ENCODE results near the gene PXDC1.
"Not testable (repeated sequence)": the region's sequence is repeated elsewhere in the genome, so short reads cannot be mapped to it uniquely, and the experiment has no call there.

Gene PXDC1

DNA sequence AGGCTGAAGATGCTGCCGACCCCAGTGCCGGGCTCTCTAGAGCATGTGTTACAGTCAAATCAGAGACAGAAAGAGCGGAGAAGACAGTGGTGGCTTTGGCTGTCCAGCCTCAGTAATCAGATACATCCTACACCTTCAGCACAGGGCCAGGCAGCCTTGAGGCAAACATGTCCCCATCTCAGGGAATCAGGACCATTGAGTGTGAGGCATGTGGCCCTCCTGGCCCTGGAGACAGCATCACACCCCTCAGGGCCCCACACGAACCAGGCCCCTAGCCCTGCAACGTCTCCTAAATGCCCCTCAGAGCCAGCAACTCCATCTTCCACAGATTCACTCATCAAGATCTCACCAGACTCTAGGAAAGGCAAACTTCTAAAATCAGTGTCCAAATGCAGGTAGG lies 24.5 kb downstream of the PXDC1 start:
- Mint-ChIP-seq H3K27ac (no peak overlapping the region), H3K4me3 (no peak overlapping the region), H3K4me1 (ENCODE audit: low read depth) (no peaks in the 10 kb centered on the region), H3K9me3 (no peaks in the 10 kb centered on the region), H3K27me3 (ENCODE audit: low read depth) (no peaks in the 10 kb centered on the region), H3K36me3 (ENCODE audit: low read depth) (no peaks in the 10 kb centered on the region)

DNA sequence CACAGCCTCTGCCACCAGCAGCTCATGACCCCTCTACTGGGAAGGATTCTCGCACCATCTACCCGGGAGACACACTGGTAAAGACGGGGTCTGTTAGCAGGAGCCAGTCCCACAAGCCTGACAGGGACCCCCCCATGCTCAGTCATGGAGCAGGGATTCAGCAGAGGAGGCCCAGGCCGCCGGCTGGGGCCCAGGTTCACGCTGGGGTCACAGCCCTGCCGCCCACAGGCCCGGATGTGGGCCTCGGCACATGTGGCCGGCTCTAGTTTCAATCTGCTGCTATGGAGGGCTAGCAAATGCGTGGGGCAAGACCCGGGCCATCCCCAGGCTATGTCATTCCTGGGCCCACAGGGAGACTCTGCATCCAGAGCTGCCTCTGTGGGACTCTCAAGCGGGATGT lies 25.1 kb downstream of the PXDC1 start:
- Mint-ChIP-seq H3K4me3 (no peak overlapping the region), H3K36me3 (ENCODE audit: low read depth) (no peaks in the 10 kb centered on the region), H3K27me3 (ENCODE audit: low read depth) (no peaks in the 10 kb centered on the region), H3K27ac (no peak overlapping the region), H3K4me1 (ENCODE audit: low read depth) (no peaks in the 10 kb centered on the region), H3K9me3 (no peaks in the 10 kb centered on the region)

DNA sequence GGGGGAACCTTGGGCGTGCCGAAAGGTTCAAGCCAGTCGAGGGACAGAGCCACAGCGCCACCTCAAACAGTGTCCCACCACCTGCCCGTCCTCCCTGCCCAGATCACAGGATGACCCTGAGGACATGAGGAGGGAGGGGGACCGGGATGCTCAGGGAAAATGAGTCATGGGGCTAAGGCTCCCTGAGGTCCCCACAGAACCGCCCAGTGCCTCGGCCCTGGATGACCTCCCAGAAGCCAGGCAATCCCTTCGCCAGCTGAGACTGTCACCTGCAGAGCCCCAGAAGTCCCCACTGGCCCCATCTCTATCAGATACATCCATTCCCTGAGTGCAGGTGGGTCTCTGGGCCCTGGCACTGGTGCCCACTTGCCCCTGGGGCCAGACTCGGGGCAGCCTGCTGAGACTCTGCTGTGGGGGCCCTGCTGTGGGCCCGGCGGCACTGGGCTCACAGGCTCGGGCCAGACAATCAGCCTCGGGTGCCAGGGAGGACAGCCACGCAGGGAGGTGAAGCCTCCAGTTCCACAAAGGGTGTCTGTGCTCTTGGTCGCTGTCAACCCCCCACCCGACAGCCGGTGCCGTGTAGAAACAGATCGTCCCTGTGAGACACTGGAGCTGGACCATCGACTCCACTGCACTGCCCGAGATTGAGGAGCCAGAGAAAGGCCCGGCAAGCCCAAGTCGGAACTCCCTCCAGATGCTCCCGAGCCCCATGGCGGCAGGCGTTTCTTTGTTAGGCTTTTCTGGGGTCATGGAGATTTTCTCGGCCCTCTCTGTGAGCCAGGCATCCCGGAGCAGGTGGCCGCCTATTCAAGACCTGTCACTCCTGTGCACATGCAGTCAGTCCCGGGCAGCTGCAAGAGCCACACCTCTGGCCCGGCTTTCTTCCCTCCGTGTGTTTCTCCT lies 26.1 kb downstream of the PXDC1 start:
- no peaks in the 10 kb centered on the region for H3K9me3 Mint-ChIP-seq
- no peak overlapping the region for H3K4me3 Mint-ChIP-seq
- H3K4me1 Mint-ChIP-seq (ENCODE audit: low read depth) = no peaks in the 10 kb centered on the region
- H3K36me3 Mint-ChIP-seq (ENCODE audit: low read depth) = no peaks in the 10 kb centered on the region
- H3K27me3 Mint-ChIP-seq (ENCODE audit: low read depth) = no peaks in the 10 kb centered on the region
- no peak overlapping the region for H3K27ac Mint-ChIP-seq

DNA sequence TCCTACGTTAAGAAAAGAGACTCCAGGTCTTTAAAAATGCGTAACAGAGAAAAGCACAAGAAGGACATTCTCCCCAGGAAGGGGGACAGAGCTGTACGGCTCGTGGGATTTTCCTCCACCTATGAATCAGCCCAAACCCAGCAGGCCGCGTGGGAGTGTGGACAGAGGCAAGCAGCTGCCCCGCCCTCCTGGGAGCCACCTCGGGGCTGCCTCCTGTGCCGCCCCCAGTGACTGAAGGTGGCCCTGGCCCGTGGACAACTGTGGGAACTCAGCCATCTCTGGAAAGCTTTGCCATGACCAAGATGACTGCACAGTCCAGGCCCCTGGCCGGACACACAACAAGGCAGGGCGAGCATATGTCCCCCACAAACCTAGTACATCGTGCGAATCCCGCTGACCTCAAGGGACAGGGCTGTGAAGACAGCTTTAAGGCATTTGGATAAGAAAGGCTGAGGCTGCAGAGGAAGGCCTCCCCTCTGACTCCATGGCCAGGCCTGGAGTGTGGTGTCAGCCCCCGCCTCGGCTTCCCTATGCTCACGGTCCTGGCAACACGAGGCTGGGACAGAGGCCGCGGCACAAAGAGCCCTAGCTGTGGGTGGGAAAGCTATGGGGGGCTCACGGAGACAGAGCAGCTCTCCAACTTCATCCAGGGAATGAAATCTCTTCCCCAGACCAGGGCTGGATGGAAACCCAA lies 26.9 kb downstream of the PXDC1 start:
- Mint-ChIP-seq H3K27me3 (ENCODE audit: low read depth) (no peaks in the 10 kb centered on the region), H3K27ac (no peak overlapping the region), H3K4me1 (ENCODE audit: low read depth) (no peaks in the 10 kb centered on the region), H3K36me3 (ENCODE audit: low read depth) (no peaks in the 10 kb centered on the region), H3K4me3 (no peak overlapping the region), H3K9me3 (no peaks in the 10 kb centered on the region)

DNA sequence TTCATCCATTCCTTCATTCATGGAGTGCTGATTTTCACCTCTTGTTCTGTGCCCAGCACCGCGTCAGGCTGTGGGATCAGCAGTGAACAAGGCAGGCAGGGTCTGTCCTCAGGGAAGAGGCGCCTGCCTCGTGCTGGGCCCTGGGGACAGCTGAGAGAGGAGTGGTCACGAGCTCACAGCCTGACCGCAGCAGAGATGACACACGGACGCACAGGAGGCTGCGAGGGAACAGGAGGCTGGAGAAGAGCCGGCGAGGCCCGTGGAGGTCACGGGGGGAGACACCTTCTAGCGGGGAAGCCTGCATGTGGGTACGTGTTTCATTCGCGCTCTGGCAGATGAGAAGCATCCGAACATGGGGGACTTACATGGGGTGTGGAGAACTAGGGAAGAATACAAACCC lies 27.5 kb downstream of the PXDC1 start:
- Mint-ChIP-seq H3K9me3 (no peaks in the 10 kb centered on the region), H3K36me3 (ENCODE audit: low read depth) (no peaks in the 10 kb centered on the region), H3K27me3 (ENCODE audit: low read depth) (no peaks in the 10 kb centered on the region), H3K4me1 (ENCODE audit: low read depth) (no peaks in the 10 kb centered on the region), H3K4me3 (no peak overlapping the region), H3K27ac (no peak overlapping the region)

DNA sequence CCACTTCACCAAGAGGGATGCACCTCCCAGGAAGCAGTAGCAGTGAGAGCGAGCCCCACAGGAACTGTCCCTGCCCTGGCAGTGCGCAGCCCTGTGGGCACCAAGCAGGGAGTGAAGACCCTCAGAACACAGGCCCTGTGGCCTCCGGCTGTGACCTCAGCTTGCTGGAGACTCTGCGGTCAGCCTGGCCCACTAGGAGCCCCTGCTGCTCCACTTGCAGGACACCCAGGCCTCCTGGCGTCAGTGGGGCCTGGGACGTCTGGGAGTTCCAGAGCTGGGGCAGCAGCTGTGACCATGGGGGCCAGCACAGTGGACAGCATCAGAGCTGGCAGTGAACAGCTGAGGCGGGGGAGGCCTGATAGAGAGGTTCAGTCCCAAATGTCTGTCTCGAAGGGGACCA lies 28.3 kb downstream of the PXDC1 start:
- H3K27me3 Mint-ChIP-seq (ENCODE audit: low read depth) = peaks cover 4% of the 10 kb centered on the region
- no peaks in the 10 kb centered on the region for H3K9me3 Mint-ChIP-seq
- no peak overlapping the region for H3K27ac Mint-ChIP-seq
- H3K4me3 Mint-ChIP-seq = no peak overlapping the region
- no peaks in the 10 kb centered on the region for H3K36me3 Mint-ChIP-seq (ENCODE audit: low read depth)
- no peaks in the 10 kb centered on the region for H3K4me1 Mint-ChIP-seq (ENCODE audit: low read depth)

DNA sequence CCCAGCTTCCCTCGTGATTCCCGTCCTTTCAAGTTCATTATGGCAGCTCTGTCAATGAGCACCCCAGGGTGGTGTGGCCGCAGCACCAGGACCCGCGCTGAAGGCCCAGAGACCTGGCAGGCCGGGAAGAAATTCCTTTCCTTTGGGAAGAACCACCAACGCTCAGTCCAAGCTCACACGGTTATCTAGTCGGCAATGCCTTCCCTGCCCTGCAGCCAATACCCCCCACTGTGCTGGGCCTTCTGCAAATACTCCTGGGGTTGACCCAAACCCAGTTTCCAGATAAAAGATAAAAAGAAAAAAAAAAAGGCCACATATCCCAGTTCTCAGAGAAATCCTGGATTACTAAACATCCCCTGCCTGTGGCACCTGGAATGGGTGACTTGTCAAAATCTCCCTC lies 28.7 kb downstream of the PXDC1 start:
- no peaks in the 10 kb centered on the region for H3K36me3 Mint-ChIP-seq (ENCODE audit: low read depth)
- no peak overlapping the region for H3K4me3 Mint-ChIP-seq
- no peak overlapping the region for H3K27ac Mint-ChIP-seq
- no peaks in the 10 kb centered on the region for H3K4me1 Mint-ChIP-seq (ENCODE audit: low read depth)
- no peaks in the 10 kb centered on the region for H3K9me3 Mint-ChIP-seq
- H3K27me3 Mint-ChIP-seq (ENCODE audit: low read depth) = peaks cover 5% of the 10 kb centered on the region

DNA sequence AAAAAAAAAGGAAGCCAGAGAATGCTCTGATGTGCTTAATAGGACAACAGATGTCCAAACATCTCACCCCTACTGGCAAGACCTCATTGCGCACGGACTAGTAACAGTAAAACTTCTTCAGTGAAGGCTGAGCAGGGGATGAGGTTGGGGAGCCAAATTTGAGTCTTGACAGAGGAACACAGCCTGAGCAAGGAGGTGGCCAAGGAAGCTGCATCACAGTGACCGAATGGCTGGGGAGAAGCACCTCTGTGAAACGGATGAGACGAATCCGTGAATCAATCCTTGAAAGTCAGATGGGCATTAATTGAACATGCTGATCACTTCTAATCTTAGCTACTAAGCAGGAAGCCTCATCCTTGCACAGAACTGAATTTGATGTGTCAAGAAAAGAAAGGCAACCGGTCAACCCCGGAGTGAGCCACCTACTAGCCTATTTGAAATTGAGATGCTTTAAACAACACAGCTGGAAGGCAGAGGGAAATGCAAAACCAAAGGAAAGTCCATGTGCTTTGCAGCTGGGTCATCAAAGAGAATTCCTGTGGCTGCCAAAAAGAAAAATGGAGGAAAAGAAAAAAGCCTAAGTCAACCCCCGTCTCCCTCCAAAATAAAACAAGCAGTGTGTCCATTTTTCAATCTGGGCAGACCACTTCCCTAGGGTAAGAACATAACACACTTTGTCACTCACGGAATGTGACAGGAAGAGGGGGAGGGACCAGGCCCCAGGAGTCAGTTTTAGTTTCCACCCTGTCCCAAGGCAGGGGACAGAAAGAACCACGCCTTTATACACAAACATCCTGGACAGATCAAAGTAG lies 29.5 kb downstream of the PXDC1 start:
- H3K27ac Mint-ChIP-seq = no peak overlapping the region
- no peaks in the 10 kb centered on the region for H3K9me3 Mint-ChIP-seq
- no peak overlapping the region for H3K4me3 Mint-ChIP-seq
- no peaks in the 10 kb centered on the region for H3K4me1 Mint-ChIP-seq (ENCODE audit: low read depth)
- no peaks in the 10 kb centered on the region for H3K36me3 Mint-ChIP-seq (ENCODE audit: low read depth)
- H3K27me3 Mint-ChIP-seq (ENCODE audit: low read depth) = peaks cover 5% of the 10 kb centered on the region

DNA sequence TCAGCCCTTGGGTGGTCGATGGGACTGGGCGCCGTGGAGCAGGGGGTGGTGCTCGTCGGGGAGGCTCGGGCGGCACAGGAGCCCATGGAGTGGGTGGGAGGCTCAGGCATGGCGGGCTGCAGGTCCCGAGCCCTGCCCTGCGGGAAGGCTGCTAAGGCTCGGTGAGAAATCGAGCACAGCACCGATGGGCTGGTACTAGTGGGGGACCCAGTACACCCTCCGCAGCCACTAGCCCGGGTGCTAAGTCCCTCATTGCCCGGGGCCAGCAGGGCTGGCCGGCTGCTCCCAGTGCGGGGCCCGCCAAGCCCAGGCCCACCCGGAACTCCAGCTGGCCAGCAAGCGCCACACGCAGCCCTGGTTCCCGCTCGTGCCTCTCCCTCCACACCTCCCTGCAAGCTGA lies 30.7 kb downstream of the PXDC1 start:
- H3K36me3 Mint-ChIP-seq (ENCODE audit: low read depth); H3K4me3 Mint-ChIP-seq; H3K9me3 Mint-ChIP-seq; H3K27ac Mint-ChIP-seq; H3K4me1 Mint-ChIP-seq (ENCODE audit: low read depth); H3K27me3 Mint-ChIP-seq (ENCODE audit: low read depth): not testable (repeated sequence)

DNA sequence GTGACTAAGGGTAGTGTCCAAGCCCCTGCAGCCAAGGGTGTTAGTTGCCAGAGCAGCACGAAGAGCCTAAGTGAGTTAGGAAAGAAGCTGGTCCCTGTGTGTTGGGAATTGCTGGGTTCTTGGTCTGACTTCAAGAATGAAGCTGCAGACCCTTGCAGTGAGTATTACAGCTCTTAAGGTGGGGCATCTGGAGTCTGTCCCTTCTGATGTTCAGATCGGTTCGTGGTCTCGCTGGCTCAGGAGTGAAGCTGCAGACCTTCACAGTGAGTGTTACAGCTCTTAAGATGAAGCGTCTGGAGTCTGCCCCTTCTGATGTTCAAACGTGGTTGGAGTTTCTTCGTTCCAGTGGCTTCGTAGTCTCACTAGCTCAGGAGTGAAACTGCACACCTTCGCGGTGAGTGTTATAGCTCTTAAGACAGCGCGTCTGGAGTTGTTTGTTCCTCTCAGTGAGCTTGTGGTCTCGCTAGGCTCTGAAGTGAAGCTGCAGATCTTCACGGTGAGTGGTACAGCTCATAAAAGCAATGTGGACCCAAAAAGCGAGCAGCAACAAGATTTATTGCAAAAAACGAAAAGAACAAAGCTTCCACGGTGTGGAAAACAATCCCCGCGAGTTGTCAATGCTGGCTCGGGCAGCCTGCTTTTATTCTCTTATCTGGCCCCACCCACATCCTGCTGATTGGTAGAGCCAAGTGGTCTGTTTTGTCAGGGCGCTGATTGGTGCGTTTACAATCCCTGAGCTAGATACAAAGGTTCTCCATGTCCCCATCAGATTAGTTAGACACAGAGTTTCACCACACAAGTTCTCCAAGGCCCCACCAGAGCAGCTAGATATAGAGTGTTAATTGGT lies 31.8 kb downstream of the PXDC1 start:
- no peaks in the 10 kb centered on the region for H3K9me3 Mint-ChIP-seq
- peaks cover 5% of the 10 kb centered on the region for H3K27me3 Mint-ChIP-seq (ENCODE audit: low read depth)
- H3K4me3 Mint-ChIP-seq = no peak overlapping the region
- no peak overlapping the region for H3K27ac Mint-ChIP-seq
- H3K36me3 Mint-ChIP-seq (ENCODE audit: low read depth) = no peaks in the 10 kb centered on the region
- no peaks in the 10 kb centered on the region for H3K4me1 Mint-ChIP-seq (ENCODE audit: low read depth)

DNA sequence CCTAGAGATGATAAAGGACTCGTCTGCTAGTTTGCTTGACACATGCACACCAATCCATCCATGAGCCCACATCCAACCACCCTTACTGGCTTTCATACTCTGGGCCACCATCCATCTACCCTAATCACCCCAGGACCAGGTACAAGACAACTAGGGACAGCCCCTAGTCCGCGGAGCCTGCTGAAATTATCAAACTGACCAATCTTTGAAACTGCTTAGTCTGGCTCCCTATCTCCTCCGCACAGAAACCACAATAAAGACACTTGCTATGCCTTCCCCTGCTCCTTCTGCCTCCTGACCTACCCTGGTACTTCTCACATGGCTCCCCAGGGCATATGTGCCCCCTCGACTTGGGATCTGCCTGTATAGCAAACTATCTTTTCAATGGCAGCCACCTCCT lies 33.1 kb downstream of the PXDC1 start:
- Mint-ChIP-seq H3K27ac (no peak overlapping the region), H3K9me3 (no peaks in the 10 kb centered on the region), H3K27me3 (ENCODE audit: low read depth) (peaks cover 5% of the 10 kb centered on the region), H3K4me1 (ENCODE audit: low read depth) (no peaks in the 10 kb centered on the region), H3K4me3 (no peak overlapping the region), H3K36me3 (ENCODE audit: low read depth) (no peaks in the 10 kb centered on the region)

DNA sequence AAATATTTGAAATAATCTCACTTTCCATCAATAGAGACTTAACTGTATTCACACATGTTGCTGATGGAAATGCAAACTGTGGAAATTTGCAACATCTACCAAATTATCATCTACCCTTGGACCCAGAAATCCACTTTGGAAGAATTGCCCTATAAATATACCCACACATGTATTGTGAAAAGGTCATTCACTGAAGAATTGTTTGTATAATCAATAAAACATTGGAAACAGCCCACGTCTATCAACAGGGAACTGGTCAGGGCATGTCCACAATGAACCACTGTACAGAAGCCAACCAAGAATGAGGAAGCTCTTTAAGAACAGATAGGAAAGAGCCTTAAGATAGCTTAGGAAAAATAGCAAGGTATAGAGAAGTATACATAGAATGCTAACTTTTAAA lies 36.2 kb downstream of the PXDC1 start:
- H3K27ac Mint-ChIP-seq = no peak overlapping the region

DNA sequence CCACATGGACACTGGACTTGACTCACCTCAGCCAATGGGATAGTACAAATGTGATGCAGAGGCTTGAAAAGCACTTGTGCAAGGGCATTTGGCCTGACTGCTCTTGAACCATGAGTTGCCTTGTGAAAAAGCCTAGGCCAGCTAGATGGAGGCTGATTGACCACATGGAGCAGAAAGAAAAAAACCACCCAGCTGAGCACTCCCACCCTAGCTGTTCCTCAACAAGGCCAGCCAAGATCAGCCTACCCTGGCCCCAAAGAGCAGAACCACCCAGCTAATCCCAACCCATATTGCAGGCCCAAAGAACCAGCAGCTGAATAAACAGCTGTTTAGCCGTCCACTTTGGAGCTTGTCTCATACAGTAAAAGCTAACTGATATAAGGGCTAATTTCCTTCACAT lies 36.7 kb downstream of the PXDC1 start:
- no peaks in the 10 kb centered on the region for H3K9me3 Mint-ChIP-seq
- peaks cover 5% of the 10 kb centered on the region for H3K27me3 Mint-ChIP-seq (ENCODE audit: low read depth)
- H3K4me1 Mint-ChIP-seq (ENCODE audit: low read depth) = no peaks in the 10 kb centered on the region
- no peak overlapping the region for H3K4me3 Mint-ChIP-seq
- no peak overlapping the region for H3K27ac Mint-ChIP-seq
- H3K36me3 Mint-ChIP-seq (ENCODE audit: low read depth) = no peaks in the 10 kb centered on the region

More for the DNA sequence above, 36.2 kb downstream of the PXDC1 start:
- no peak overlapping the region for H3K4me3 Mint-ChIP-seq
- no peaks in the 10 kb centered on the region for H3K36me3 Mint-ChIP-seq (ENCODE audit: low read depth)
- no peaks in the 10 kb centered on the region for H3K4me1 Mint-ChIP-seq (ENCODE audit: low read depth)
- no peaks in the 10 kb centered on the region for H3K9me3 Mint-ChIP-seq
- peaks cover 5% of the 10 kb centered on the region for H3K27me3 Mint-ChIP-seq (ENCODE audit: low read depth)

DNA sequence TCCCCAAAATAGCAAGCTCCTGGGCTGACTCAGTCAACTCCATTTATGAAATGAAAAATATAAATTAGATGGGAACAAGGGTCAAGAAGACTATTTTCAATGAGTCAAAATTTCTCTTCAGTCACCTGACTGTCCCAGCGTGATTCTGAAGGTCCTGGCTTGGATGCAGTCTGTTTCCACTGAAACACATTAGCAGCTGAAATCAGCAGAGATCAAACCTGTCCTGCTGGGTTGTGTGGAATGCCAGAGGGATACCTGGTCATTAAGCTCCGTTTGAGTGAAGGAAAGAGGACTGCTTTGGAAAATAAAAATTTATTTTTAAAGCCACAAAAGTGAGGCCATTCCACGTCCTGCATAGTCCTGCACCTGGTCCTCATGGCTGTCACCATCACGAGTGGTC lies 37.4 kb downstream of the PXDC1 start:
- no peak overlapping the region for H3K27ac Mint-ChIP-seq
- H3K36me3 Mint-ChIP-seq (ENCODE audit: low read depth) = no peaks in the 10 kb centered on the region
- H3K4me3 Mint-ChIP-seq = no peak overlapping the region
- H3K4me1 Mint-ChIP-seq (ENCODE audit: low read depth) = no peaks in the 10 kb centered on the region
- peaks cover 5% of the 10 kb centered on the region for H3K27me3 Mint-ChIP-seq (ENCODE audit: low read depth)
- no peaks in the 10 kb centered on the region for H3K9me3 Mint-ChIP-seq

Data from T-helper 1 cell treated with Interleukin-12 subunit alpha and Interleukin-12 subunit beta and Interleukin-4 antibody, amounts not matched to agents 30 μg/mL and 1 μg/mL, for 36 hours (primary cell).